GM13976 (cell line): Measurements from ENCODE around the gene FNDC3B.

Source experiments
- DNase-seq: peaks from one replicate; pipeline ENCODE4 v3.0.0; 2012; ENCODE audit warnings: low spot score
- in situ Hi-C: fragments of 300-500 bp; cut with MboI; formaldehyde crosslinking; loops from one replicate; pipeline ENCODE4 v1.12.0; 2022; ENCODE audit warnings: low sequenced_read_pairs, mixed read lengths, inconsistent platforms; ENCODE audit not compliant: unreplicated experiment
- TF ChIP-seq, protein P1 (sequence below): IDR thresholded peaks from 2 replicates; pipeline ENCODE4 v1.5.1; 2012; ENCODE audit warnings: borderline replicate concordance, mild to moderate bottlenecking; ENCODE audit not compliant: insufficient read depth; ENCODE audit errors: extremely low read depth, missing control alignments, control extremely low read depth

FNDC3B gene

DNA sequence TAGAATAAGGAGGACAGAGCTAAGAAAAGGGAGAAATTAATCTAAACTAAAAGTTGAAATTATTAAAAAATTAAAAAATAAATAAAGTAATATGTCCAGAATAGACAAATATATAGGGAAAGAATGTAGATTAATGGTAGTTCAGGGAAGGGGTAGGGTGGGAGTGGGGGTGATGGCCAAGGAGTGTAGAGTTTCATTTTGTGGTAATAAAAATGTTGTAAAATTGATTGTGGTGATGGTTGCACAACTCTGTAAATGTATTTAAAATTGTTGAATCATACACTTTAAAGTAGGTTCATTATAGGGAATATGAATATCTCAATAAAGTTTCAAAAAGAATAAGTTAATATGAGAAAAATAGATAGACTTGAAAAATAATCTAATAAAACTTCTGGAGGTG, 21.0 kb upstream of the FNDC3B start:
- DNase-seq, result no peak
- TF ChIP-seq, protein P1, sequence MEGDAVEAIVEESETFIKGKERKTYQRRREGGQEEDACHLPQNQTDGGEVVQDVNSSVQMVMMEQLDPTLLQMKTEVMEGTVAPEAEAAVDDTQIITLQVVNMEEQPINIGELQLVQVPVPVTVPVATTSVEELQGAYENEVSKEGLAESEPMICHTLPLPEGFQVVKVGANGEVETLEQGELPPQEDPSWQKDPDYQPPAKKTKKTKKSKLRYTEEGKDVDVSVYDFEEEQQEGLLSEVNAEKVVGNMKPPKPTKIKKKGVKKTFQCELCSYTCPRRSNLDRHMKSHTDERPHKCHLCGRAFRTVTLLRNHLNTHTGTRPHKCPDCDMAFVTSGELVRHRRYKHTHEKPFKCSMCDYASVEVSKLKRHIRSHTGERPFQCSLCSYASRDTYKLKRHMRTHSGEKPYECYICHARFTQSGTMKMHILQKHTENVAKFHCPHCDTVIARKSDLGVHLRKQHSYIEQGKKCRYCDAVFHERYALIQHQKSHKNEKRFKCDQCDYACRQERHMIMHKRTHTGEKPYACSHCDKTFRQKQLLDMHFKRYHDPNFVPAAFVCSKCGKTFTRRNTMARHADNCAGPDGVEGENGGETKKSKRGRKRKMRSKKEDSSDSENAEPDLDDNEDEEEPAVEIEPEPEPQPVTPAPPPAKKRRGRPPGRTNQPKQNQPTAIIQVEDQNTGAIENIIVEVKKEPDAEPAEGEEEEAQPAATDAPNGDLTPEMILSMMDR, result no peak
- in situ Hi-C loops, result no loop called here

GRCh38 chr3:172020763-172021162, 18.6 kb upstream of the FNDC3B start:
- no peak for DNase-seq
- TF ChIP-seq, protein P1, result no peak
- in situ Hi-C loops, result no loop called here

- in situ Hi-C loops, result no loop called here
These were observed 18.2 kb upstream of the FNDC3B start for GRCh38 chr3:172021164-172021563.

DNA sequence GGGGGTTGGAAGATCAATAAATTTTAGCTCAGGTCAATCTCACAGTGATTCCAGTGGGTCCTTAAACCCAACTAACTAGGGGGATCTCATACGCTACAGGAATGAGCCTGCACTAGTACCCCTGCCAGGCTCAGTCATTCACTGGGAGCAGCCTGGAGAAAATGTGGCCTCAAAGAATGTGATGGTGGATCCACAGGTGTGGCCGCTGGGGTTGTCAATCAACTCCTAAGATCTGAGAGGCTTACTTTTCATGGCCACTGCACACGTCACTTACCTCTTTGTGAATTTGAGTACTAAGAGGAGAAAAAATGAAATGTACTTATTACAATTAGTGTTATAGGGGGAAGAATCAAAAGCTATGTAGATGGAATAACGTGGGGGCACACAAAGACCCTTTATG, 17.5 kb upstream of the FNDC3B start:
- TF ChIP-seq, protein P1, result no peak
- in situ Hi-C loops, result no loop called here
- DNase-seq, result no peak

More at GRCh38 chr3:172021164-172021563, 18.2 kb upstream of the FNDC3B start:
- DNase-seq, result no peak
- TF ChIP-seq, protein P1, result no peak

GRCh38 chr3:172023915-172024314, 15.5 kb upstream of the FNDC3B start:
- TF ChIP-seq, protein P1, result no peak
- DNase-seq, result no peak
- in situ Hi-C loops, result no loop called here

- TF ChIP-seq, protein P1, result no peak
- DNase-seq, result no peak
- in situ Hi-C loops, result no loop called here
These were observed 14.7 kb upstream of the FNDC3B start for GRCh38 chr3:172024679-172025078.

DNA sequence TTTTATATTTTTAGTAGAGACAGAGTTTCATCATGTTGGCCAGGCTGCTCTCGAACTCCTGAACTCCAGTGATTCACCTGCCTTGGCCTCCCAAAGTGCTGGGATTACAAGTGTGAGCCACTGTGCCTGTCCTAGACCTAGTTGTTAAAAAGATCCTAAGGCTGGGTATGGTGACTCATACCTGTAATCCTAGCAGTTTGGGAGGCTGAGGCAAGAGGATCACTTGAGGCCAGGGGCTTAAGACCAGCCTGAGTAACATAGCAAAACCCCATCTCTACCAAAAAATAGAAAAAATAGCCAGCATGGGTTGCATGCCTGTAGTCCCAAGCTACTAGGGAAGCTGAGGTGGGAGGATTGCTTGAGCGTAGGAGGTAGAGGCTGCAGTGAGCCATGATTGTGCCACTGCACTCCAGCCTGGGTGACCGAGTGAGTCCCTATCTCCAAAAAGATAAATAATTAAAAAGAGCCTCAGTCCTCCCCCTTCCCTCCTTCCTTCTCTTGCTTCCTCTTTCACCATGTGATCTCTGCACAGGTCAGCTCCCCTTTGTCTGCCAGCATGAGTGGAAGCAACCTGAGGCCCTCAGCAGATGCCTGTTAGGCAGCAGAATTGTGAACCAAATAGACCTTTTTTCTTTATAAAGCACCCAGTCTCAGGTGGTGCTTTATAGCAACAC, 9.8 kb upstream of the FNDC3B start:
- TF ChIP-seq, protein P1, result no peak
- in situ Hi-C loops, result no loop called here
- no peak for DNase-seq
